SKM-1 treated with dmso at 0.1 percent for 144 hours (cell line): ENCODE measurements around the gene KLRF2.

Source experiments
- DNase-seq: peaks from one replicate; lab custom pipeline; 2025; ENCODE audit not compliant: unreplicated experiment; lab: John Stamatoyannopoulos, UW

The KLRF2 gene

DNA sequence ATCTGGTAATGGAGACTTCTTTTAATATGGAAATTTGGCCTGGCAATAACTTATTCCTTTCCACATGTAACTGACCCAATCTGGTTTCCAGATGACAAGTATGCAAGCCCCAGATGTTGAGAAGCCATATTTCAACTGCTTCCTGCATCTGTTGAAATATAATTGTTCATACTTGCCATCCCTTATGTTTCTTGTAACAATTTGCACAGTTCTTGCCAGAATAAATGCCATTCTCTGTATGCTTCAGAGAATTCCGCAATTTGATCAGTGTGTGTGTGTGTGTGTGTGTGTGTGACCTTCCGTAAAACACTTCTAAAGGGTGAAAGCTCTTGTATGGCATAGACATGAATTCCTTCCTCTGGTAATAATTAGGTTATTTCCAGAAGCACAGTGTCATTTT lies 52.7 kb downstream of the KLRF2 start:
- DNase-seq = no peak

GRCh38 chr12:9935026-9935425 lies 53.7 kb downstream of the KLRF2 start:
- no peak for DNase-seq

- no peak for DNase-seq
These were observed 55.3 kb downstream of the KLRF2 start for GRCh38 chr12:9936591-9936990.

DNA sequence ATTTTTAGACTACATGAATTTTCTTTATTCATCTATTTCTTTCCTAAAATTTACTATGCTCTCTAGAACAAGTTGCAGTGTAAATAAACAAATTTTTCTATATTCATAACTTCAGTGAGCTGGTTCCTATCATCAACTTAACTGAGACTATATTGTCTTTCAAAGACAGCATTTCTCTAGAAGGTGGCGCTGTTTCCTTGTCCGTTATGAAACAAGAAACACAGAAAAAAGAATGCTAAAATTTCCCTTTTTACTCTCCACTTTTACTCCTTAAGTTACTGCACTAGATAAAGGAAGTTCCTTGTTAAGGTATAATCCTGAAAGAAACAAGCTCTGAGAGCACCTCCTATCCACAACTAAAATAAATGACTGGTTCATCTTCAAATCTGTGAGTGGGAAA lies 59.1 kb downstream of the KLRF2 start:
- DNase-seq = peak; percentile 7

GRCh38 chr12:9941838-9942237 lies 60.5 kb downstream of the KLRF2 start:
- DNase-seq = no peak

- no peak for DNase-seq
These were observed 62.0 kb downstream of the KLRF2 start for GRCh38 chr12:9943240-9943639.

GRCh38 chr12:9944391-9944790 lies 63.1 kb downstream of the KLRF2 start:
- DNase-seq = no peak
